Measurements from ENCODE around the gene TENM3. TPM values are rescaled to one million over a fixed set of nuclear protein-coding genes. Genes with fewer than 3 reads are reported as not detected.

The TENM3 gene
- total RNA-seq, 2 experiments from 2014 or later: not detected

DNA sequence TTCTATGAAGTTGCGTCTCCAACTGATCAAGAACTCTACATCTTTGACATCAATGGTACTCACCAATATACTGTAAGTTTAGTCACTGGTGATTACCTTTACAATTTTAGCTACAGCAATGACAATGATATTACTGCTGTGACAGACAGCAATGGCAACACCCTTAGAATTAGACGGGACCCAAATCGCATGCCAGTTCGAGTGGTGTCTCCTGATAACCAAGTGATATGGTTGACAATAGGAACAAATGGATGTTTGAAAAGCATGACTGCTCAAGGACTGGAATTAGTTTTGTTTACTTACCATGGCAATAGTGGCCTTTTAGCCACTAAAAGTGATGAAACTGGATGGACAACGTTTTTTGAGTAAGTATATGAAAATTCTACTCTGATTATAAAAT lies 511.7 kb downstream of the TENM3 start:
- Histone ChIP-seq H3K4me3 (ENCODE audit: low read length) (no peak overlapping the region), H3K27ac (ENCODE audit: low read depth in 1 of 2, low read length in 2 of 2) (no peak overlapping the region), H3K9me3 (ENCODE audit: control insufficient read depth in 1 of 2, insufficient read depth in 1 of 2, low read length in 2 of 2) (peaks cover 0 to 8% of the 10 kb centered on the region in 2 experiments), H3K4me1 (ENCODE audit: insufficient read depth, low read length) (no peaks in the 10 kb centered on the region), H3K27me3 (ENCODE audit: control insufficient read depth in 1 of 2, insufficient read depth in 2 of 2, low read length in 2 of 2) (no peaks in the 10 kb centered on the region), H3K36me3 (ENCODE audit: insufficient read depth, low read length) (no peaks in the 10 kb centered on the region)
- DNase-seq (no peak), ATAC-seq (ENCODE audit: poor library complexity) (no peak)
- H3K4me1 Mint-ChIP-seq (ENCODE audit: low read depth): no peaks in the 10 kb centered on the region
- H3K27ac Mint-ChIP-seq: no peak overlapping the region
- H3K4me3 Mint-ChIP-seq: no peak overlapping the region
- ChIA-PET CTCF (no interaction called here), POLR2A (no interaction called here)
- no peaks in the 10 kb centered on the region for H3K9me3 Mint-ChIP-seq
- no peaks in the 10 kb centered on the region for H3K36me3 Mint-ChIP-seq (ENCODE audit: low read depth)
- TF ChIP-seq, protein P1, sequence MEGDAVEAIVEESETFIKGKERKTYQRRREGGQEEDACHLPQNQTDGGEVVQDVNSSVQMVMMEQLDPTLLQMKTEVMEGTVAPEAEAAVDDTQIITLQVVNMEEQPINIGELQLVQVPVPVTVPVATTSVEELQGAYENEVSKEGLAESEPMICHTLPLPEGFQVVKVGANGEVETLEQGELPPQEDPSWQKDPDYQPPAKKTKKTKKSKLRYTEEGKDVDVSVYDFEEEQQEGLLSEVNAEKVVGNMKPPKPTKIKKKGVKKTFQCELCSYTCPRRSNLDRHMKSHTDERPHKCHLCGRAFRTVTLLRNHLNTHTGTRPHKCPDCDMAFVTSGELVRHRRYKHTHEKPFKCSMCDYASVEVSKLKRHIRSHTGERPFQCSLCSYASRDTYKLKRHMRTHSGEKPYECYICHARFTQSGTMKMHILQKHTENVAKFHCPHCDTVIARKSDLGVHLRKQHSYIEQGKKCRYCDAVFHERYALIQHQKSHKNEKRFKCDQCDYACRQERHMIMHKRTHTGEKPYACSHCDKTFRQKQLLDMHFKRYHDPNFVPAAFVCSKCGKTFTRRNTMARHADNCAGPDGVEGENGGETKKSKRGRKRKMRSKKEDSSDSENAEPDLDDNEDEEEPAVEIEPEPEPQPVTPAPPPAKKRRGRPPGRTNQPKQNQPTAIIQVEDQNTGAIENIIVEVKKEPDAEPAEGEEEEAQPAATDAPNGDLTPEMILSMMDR (IDR thresholded peaks at IDR 0.05): no peak
- peaks cover 5% of the 10 kb centered on the region for H3K27me3 Mint-ChIP-seq
- intact Hi-C loops (cut with DNase I, micrococcal nuclease): no loop called here

DNA sequence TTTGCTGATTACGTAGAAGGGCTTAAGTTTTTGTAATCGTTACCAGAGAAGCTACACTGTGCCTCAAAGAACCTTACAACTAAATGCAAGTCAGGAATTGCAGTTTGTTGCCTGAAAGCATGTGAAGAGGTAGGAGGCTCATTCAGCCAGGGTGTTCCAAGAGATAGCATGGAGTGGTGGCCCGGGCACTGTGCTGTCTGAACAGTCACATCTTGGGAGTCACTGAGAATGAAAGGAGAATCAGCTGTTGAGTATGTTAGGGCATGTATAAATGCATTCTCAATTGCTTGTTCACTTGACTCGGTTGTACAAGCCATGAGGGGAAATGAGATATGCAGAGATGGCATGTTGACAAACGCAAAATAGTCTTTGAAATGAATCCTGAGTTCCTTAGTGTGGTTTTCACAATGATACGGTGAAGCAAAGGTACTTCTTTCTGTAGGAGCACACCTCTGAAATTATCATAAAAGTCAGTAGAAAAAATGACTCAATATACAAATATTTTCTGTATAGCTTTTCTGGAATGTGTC lies 513.0 kb downstream of the TENM3 start:
- no peak overlapping the region for H3K27ac Mint-ChIP-seq
- POLR2A ChIA-PET: no interaction called here
- Histone ChIP-seq H3K27ac (ENCODE audit: low read depth in 1 of 2, low read length in 2 of 2) (no peak overlapping the region), H3K4me1 (ENCODE audit: insufficient read depth, low read length) (no peaks in the 10 kb centered on the region), H3K27me3 (ENCODE audit: control insufficient read depth in 1 of 2, insufficient read depth in 2 of 2, low read length in 2 of 2) (peaks cover 2 to 8% of the 10 kb centered on the region in 2 experiments), H3K9me3 (ENCODE audit: control insufficient read depth in 1 of 2, insufficient read depth in 1 of 2, low read length in 2 of 2) (peaks cover 0 to 8% of the 10 kb centered on the region in 2 experiments), H3K36me3 (ENCODE audit: insufficient read depth, low read length) (no peaks in the 10 kb centered on the region), H3K4me3 (ENCODE audit: low read length) (no peak overlapping the region)
- CTCF ChIA-PET: no interaction called here
- intact Hi-C loops (cut with DNase I, micrococcal nuclease): no loop called here
- no peak for DNase-seq
- no peaks in the 10 kb centered on the region for H3K9me3 Mint-ChIP-seq
- no peak overlapping the region for H3K4me3 Mint-ChIP-seq
- H3K36me3 Mint-ChIP-seq (ENCODE audit: low read depth): no peaks in the 10 kb centered on the region
- no peak for ATAC-seq (ENCODE audit: poor library complexity)
- H3K27me3 Mint-ChIP-seq: peaks cover 13% of the 10 kb centered on the region
- TF ChIP-seq, protein P1 (IDR thresholded peaks at IDR 0.05): no peak
- H3K4me1 Mint-ChIP-seq (ENCODE audit: low read depth): no peaks in the 10 kb centered on the region

- H3K36me3 ChIP-seq (ENCODE audit: insufficient read depth, low read length): no peaks in the 10 kb centered on the region
- no peak overlapping the region for H3K27ac ChIP-seq (ENCODE audit: low read depth in 1 of 2, low read length in 2 of 2)
- Mint-ChIP-seq H3K4me1 (ENCODE audit: low read depth) (no peaks in the 10 kb centered on the region), H3K9me3 (no peaks in the 10 kb centered on the region), H3K4me3 (no peak overlapping the region), H3K27ac (no peak overlapping the region), H3K27me3 (peaks cover 13% of the 10 kb centered on the region), H3K36me3 (ENCODE audit: low read depth) (no peaks in the 10 kb centered on the region)
- TF ChIP-seq, protein P1 (IDR thresholded peaks at IDR 0.05): no peak
- POLR2A ChIA-PET: no interaction called here
- no peaks in the 10 kb centered on the region for H3K4me1 ChIP-seq (ENCODE audit: insufficient read depth, low read length)
- H3K9me3 ChIP-seq (ENCODE audit: control insufficient read depth in 1 of 2, insufficient read depth in 1 of 2, low read length in 2 of 2): peaks cover 0 to 4% of the 10 kb centered on the region in 2 experiments
- H3K27me3 ChIP-seq (ENCODE audit: control insufficient read depth in 1 of 2, insufficient read depth in 2 of 2, low read length in 2 of 2): peaks cover 2 to 8% of the 10 kb centered on the region in 2 experiments
- no peak overlapping the region for H3K4me3 ChIP-seq (ENCODE audit: low read length)
- CTCF ChIA-PET: no interaction called here
- ATAC-seq (ENCODE audit: poor library complexity) (no peak), DNase-seq (no peak)
- intact Hi-C loops (cut with DNase I, micrococcal nuclease): no loop called here
These were observed 515.1 kb downstream of the TENM3 start for GRCh38 chr4:182758273-182758672.
